Left ventricle myocardium superior (tissue), 1 donor: ENCODE results near the gene SPAG5. TPM values are rescaled to one million over a fixed set of nuclear protein-coding genes. Genes with fewer than 3 reads are reported as not detected.
A peak's percentile ranks its signal among the peaks of the same experiment; 100 is the strongest.

Experiments
- ATAC-seq: fragments of 200-7000 bp; cut with Tn5 transposase; one replicate; pipeline ENCODE4 v1.9.1; 2020; ENCODE audit warnings: mild to moderate bottlenecking, moderate library complexity
- DNase-seq: peaks from one replicate; pipeline ENCODE4 v3.0.0-alpha.2; 2020
- intact Hi-C: fragments of 100-400 bp; cut with micrococcal nuclease; formaldehyde crosslinking; loops from one replicate; pipeline ENCODE4 v1.11.0; 2022
- long read RNA-seq: library from polyadenylated mRNA; unstranded; transcript quantifications from one replicate; pipeline ENCODE4 v2.0.0, GENCODE V29; 2021
- total RNA-seq: library from RNA; stranded (reverse); fragmentation: NEBNext Ultra II Directional; extraction: Animal tissue kit (Norgen Biotek cat#: 25700); gene quantifications from one replicate; pipeline ENCODE4 v1.2.1, GENCODE V29; 2021
- donor health status: DM: no; HTN: yes; CAD: no; lungs with severe emphysema.

SPAG5 gene, protein sequence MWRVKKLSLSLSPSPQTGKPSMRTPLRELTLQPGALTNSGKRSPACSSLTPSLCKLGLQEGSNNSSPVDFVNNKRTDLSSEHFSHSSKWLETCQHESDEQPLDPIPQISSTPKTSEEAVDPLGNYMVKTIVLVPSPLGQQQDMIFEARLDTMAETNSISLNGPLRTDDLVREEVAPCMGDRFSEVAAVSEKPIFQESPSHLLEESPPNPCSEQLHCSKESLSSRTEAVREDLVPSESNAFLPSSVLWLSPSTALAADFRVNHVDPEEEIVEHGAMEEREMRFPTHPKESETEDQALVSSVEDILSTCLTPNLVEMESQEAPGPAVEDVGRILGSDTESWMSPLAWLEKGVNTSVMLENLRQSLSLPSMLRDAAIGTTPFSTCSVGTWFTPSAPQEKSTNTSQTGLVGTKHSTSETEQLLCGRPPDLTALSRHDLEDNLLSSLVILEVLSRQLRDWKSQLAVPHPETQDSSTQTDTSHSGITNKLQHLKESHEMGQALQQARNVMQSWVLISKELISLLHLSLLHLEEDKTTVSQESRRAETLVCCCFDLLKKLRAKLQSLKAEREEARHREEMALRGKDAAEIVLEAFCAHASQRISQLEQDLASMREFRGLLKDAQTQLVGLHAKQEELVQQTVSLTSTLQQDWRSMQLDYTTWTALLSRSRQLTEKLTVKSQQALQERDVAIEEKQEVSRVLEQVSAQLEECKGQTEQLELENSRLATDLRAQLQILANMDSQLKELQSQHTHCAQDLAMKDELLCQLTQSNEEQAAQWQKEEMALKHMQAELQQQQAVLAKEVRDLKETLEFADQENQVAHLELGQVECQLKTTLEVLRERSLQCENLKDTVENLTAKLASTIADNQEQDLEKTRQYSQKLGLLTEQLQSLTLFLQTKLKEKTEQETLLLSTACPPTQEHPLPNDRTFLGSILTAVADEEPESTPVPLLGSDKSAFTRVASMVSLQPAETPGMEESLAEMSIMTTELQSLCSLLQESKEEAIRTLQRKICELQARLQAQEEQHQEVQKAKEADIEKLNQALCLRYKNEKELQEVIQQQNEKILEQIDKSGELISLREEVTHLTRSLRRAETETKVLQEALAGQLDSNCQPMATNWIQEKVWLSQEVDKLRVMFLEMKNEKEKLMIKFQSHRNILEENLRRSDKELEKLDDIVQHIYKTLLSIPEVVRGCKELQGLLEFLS
- 1.1 TPM for total RNA-seq
- long read RNA-seq, full-length matches to known transcripts, result 1 of 3 reads
- long read RNA-seq, partial matches to known transcripts, result 1 of 3 reads
- long read RNA-seq, other reads (novel, unspliced or antisense), result 1 of 3 reads

- intact Hi-C loops, result no loop called here
- peak; percentile 95 for DNase-seq
These were observed at the start of gene SPAG5 for GRCh38 chr17:28598799-28599310. SPAG5 (minus strand) TSS chr17:28599025; CDS start chr17:28598946, 79 bp downstream.

DNA sequence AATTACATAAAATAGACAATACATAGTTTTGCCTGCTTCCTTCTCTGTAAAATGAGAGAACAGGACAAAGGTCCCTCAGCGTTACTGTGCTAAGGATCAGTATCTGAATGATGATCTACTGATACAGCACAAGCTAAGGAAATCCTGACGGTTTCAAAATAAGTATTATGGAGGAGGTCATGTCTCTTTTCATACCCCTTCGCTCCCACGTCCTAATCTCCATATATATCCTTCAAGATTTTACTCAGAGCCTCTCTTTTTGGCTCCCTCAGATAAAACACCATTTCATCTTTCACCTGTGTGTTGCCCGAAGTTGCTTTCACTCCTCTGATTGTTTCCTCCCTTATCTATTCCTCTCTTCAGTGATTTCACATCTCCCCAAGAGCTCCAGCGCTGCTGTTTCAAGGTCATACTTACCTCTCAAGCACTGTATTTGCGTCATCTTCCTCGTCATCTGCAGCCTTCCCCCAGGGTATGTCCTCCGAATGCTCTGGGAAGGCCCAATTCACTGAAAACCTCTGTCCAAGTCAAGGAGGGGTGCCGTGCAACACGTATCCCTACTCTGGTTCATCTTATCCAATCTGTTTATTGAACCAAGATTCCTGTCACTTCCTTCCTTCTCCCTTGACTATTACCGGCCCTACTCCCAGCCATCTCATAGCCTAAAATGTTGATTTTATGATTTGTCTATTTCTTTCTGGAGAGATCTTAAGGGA lies 47.4 kb upstream of the SPAG5 start:
- ATAC-seq (no peak), DNase-seq (no peak)
- intact Hi-C loops, result loop anchor here (5.0 kb wide), 1 partner anchor 51 kb away; no protein-coding TSS in a partner anchor

More at GRCh38 chr17:28598799-28599310, at the start of gene SPAG5:
- peak; percentile 100 for ATAC-seq

GRCh38 chr17:28645576-28645939 lies 46.7 kb upstream of the SPAG5 start:
- intact Hi-C loops, result loop anchor here (5.0 kb wide), 1 partner anchor 52 kb away; no protein-coding TSS in a partner anchor
- no peak for DNase-seq
- no peak for ATAC-seq

- DNase-seq (peak; percentile 98), ATAC-seq (peak; percentile 97)
- intact Hi-C loops, result loop anchor here (5.0 kb wide), 1 partner anchor 52 kb away; no protein-coding TSS in a partner anchor
These were observed 46.2 kb upstream of the SPAG5 start, which contains the start of gene BLTP2 for GRCh38 chr17:28644787-28645575. BLTP2 (minus strand) TSS chr17:28645158; CDS start chr17:28645056, 102 bp downstream.

GRCh38 chr17:28643983-28644786 lies 45.4 kb upstream of the SPAG5 start:
- DNase-seq, result peak; percentile 44
- peak; percentile 2 for ATAC-seq
- intact Hi-C loops, result no loop called here

- ATAC-seq, result no peak
- intact Hi-C loops, result no loop called here
- DNase-seq, result no peak
These were observed 42.8 kb upstream of the SPAG5 start for GRCh38 chr17:28641579-28641978.

GRCh38 chr17:28635506-28635905 lies 36.7 kb upstream of the SPAG5 start:
- ATAC-seq, result no peak
- no peak for DNase-seq
- intact Hi-C loops, result no loop called here

DNA sequence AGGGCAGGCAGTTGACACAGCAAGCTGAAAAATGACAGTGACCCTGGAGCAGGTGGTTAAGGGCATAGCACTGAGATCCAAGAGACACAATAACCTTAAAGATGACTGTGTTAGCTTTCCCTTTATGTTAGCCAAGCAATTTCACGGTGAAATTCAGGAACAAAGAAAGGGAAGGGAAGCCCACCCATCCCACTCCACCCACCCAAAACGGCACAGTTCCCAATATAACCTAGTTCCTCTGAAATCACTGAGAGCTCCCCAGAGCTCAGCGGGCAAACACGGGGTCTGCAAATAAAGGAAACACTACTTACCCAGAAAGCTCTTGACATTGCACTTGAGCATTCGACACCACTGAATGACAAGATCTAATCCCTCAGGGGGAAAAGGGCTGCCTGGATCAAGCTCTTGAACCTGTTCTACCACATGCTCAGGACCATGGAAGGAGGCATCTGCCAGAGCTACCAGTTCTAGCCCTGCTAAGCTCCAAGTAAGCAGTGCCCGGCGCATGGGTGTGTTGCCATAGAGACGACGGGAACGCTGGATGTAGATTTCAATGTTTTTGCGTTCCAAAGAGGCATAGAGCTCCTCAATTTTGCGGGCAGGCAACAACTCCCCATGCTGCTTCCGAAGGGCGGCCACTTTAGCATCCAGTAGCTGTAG lies 35.5 kb upstream of the SPAG5 start:
- no peak for DNase-seq
- intact Hi-C loops, result no loop called here
- no peak for ATAC-seq

DNA sequence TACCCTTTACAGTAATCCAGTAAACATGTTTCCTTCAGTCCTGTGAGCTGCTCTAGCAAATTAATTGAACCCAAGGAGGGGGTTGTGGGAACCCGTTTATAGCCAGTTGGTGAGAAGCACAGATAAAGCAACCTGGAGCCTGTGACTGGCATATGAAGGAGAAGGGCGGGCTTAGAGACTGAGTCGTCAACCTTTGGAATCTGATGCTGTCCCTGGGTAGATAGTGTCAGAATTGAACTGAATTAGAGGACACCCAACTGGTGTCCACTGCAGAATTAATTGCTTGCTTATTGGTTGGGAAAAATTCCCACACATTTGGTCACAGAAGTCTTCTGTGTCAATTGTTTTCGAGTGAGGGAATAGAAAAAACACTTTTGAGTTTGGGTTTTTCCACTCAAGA lies 28.0 kb upstream of the SPAG5 start:
- intact Hi-C loops, result no loop called here
- ATAC-seq (no peak), DNase-seq (no peak)

DNA sequence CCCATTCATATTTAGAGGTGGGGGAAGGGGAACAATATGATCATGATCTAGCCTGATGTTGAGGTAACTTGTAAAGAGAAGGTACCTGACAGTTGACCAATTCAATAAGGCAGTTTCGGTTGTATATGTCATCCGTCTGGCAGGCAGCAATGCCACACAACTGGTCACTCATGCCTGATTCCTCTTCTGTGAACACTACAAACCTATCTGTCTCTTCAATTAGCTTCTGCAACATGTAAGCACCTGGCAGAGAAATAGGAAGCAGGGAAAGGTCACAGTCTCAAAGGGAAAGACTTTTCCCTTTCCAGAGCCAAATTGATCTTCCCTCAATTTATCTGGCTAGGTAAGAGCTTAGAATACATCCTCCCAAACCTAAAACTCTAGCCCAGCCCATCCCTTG lies 25.3 kb upstream of the SPAG5 start:
- ATAC-seq (peak; percentile 50), DNase-seq (no peak)
- intact Hi-C loops, result no loop called here

- DNase-seq, result peak; percentile 46
- ATAC-seq, result peak; percentile 89
- intact Hi-C loops, result no loop called here
These were observed 24.9 kb upstream of the SPAG5 start for GRCh38 chr17:28623696-28624095.

- ATAC-seq, result no peak
- DNase-seq, result no peak
- intact Hi-C loops, result no loop called here
These were observed 23.4 kb upstream of the SPAG5 start for GRCh38 chr17:28622186-28622585.

GRCh38 chr17:28620010-28620409 lies 21.2 kb upstream of the SPAG5 start:
- ATAC-seq (no peak), DNase-seq (no peak)
- intact Hi-C loops, result no loop called here

DNA sequence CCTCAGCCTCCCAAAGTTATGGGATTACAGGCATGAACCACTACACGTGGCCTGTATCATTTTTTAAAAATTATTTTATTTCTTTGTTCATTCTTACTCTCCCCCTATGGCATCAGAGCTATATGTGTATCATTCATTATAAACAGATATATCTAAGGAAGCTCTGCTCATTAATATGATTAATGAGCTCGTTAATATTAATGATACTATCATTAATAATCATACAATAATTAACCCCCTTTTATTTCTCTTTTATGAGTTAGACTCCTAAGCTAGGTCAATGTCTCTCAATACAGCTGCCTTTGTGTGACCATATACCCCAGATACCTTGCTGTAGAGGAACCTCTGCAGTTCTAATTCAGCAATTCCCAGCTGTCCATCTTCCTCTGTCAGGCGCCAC lies 19.6 kb upstream of the SPAG5 start:
- intact Hi-C loops, result no loop called here
- no peak for ATAC-seq
- no peak for DNase-seq

- DNase-seq, result no peak
- intact Hi-C loops, result no loop called here
- ATAC-seq, result no peak
These were observed 17.5 kb upstream of the SPAG5 start for GRCh38 chr17:28616281-28616680.

DNA sequence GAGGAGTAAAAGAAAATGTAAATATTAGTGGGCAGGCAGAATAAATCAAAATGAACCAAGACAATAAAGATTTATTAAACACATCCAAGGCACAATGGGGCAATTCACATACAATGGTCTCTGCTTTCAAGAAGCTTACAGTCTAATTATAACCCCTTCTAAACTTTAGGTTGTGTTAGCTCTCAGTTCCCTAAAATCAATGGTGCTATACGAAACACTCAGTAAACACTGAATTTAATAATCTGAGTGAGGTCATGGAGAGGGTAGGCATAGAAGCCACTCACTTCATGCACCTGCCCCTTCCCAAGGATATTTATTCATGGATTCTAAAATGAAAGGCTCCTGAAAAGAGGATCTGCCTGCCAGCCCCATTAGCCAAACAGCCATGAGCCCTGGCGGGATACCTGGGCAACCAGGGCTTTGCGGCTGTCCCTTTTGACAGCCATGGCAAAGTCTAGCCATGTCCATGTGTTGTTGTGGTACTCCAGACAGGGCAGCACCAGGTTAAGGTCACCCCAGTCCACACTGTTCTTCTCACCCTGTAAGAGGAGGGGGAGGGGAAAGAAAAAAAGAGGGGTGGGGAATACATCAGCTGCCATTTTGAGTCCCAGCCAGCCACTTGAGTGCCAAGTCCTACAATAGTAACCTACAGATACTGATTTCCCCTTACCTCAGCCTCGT lies 16.6 kb upstream of the SPAG5 start:
- intact Hi-C loops, result no loop called here
- ATAC-seq, result peak; percentile 47
- no peak for DNase-seq
